GM19397 (cell line): ENCODE results near the gene LDB3.

Experiments
- ATAC-seq: cut with Tn5 transposase; IDR thresholded peaks from one replicate; pipeline ENCODE4 v1.9.1; 2021; ENCODE audit warnings: mild to moderate bottlenecking, moderate library complexity; ENCODE audit not compliant: unreplicated experiment

LDB3 gene

DNA sequence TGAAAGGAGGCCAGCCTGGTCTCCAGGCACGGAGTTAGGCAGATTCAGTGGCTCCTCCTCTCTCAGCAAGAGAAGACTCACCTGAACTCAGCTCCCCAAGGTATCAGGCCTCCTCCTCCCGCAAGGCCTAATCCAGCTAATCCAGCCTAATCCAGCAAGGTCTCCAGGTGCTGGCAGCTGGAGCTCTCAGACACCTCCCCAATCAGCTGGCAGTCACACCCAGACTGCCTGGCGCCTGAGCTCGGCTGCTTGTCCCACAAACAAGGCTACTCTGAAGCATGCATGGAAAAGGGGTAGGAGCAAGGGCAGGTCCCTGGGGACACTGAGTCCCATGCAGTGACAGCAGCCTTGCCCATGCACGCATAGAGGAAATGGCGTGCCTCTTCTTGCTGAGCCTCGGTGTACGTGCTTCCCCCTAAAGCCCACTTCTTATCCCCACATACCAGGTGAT lies 17.3 kb upstream of the LDB3 start:
- no peak for ATAC-seq

DNA sequence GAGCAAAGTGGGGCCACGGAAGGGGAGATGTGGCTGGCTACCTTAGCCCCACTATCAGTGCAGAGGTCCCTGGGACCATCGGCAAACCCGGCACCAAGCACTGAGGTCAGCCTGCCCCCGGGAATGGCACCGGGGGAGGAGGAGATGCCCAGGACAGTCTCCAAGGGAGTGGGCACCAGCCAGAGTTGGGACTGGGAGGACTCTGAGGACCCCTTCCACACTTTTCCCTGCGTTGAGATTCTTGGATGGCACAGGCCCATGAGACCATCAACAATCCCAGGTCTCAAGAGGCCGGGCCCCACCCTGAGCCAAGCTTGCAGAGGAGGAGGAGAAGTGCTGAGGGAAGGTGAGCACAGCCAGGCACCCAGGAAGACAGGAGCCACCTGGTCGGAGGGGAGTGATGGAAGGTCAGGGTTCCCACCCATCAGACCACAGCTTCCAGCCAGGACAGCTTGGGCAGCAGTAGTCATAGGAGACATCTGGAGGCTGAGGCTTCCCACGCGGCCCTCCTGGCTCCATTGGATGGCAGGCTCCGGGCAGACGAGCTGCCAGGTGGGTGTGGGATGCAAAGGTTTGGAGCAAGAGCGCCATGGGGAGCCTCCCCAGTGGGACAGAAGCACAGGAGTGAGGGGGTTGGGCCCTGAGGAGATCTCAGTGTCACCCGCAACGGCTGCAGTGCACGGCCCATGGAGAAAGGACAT lies 16.5 kb upstream of the LDB3 start:
- ATAC-seq: no peak

DNA sequence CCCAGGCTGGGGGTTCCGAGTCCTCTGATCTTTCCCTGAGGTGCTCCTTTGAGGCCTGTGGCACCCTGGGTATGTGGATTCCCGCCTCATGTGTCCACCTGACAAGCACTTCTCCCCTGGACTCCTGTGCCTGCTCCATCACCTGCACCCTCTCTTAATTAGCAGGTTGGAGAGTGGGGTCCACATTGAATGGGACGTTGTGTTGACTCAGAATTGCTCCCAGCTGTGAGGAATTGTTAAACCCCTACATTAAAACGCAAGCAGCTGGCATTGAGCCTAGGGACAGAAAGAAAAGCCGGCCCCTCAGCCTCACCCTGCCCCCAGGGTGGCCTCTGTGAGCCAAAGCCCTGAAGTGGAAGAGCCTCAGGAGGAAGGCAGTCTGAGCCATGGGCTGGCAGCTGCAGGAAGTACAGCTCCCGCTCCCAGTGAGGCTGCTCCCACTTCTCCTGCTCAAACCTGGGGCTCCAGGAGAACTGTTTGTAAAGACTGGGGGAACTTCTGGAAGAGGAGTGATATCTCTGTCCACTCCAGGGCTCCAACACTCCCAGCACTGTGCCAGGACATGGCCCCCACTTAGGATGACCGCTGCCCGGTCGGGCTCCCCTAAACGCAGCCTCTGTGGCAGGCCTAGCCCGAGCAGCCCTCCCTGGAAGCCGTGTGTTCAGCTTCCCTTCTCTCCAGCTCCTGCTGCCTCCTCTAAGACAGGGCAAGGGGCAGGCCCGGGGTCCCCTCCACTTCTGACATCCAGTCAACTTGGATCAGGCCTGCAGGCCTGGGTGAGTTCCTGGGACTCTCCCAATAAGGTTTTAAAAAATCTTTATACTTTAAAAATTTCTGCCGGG lies 15.7 kb upstream of the LDB3 start:
- ATAC-seq: no peak

DNA sequence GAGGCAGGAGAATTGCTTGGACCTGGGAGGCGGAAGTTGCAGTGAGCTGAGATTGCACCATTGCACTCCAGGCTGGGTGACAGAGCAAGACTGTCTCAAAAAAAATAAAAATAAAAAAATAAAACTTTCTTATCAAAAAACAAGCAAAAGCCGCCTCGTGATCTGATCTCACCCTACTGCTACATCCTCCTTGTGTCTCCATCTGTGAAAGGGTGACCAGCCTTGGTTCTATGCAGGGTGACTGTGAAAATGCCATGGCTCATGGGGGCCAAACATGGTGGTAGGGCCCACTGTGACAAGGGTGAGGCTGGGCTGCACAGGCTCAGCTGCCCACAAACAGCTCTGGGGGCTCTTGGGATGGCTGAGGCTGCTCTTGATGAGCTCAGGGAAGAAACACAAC lies 14.9 kb upstream of the LDB3 start:
- no peak for ATAC-seq

DNA sequence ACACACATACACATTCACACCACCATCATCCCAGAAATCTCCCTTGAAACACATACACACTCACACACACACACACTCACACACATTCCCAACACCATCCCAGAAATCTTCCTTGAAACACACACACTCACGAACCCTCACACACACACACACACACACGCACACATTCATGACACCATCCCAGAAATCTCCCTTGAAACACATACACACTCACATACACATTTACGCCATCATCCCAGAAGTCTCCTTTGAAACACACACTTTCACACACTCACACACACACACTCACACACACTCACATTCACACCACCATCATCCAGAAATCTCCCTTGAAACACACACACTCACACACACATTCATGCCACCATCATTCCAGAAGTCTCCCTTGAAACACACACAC lies 14.3 kb upstream of the LDB3 start:
- no peak for ATAC-seq

DNA sequence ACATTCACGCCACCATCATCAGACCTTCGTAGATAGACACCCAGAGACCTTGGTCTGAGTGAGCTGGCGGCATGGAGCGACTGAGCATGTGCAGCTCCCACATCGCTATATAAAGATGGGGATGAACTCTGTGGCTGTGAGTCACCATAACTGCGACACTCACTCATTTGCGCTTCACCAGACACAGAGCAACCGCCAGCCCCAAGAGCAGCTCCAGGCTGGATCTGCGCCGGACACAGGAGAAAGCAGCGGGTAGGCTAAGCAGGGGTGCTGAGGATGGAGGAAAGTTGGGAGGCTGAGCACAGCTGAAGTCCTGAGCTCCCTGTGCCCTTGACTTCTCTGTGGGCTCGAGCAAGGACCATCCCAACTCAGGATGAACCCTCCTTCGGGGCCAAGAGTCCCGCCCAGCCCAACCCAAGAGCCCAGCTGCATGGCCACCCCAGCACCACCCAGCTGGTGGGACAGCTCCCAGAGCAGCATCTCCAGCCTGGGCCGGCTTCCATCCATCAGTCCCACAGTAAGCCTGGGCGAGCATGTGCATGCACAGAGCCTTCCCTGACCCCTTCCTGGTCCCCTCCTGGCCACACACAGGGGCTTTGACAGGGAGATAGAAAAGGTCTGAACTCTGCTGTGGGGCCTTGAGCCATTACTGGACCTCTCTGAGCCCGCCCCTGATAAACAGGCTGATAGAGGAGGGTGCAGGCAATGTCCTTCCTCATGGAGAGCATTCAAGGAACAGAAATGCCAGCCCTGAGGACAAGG lies 13.7 kb upstream of the LDB3 start, which contains the start of gene OPN4:
OPN4 (plus strand) TSS at position 137 of the 762 bp plus-strand sequence; CDS start at position 374, 237 bp downstream.
- ATAC-seq: no peak

DNA sequence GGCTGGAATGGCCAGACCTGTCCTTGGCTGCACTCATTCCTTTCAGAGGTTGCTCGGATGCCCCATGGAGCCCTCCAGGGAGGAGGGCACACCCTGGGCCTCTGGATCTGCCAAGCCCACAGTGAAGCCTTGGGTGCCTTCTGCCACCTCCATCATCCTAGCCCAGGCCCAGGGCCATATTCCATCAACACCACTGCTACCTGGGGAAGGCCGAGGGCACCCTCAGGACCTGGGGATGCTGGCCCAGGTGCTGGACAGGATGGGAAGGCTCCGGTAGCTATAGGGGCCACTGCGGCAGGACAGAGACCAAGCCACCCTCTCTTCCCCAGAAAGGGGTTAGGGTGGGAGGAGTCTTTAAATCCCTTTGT lies 13.2 kb upstream of the LDB3 start:
- no peak for ATAC-seq

DNA sequence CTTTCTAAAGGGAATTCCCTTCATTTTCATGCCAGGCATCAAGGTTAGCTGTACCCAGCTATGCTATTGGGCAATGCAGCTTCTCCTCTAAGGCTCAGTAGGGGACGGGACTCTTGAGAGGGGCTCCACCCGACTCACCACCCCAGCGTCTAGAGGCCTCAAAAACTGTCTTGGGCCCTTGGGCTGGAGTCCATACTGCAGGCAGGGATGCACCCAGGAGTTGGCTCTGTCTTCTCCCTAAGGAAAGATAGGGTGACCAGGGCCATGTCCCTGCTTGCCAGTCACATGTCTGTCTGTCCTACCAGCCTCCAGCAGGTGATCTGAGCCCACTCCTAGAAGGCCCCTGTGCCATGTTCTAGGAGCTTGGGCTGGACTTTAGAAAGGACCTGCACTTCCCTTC lies 12.7 kb upstream of the LDB3 start:
- no peak for ATAC-seq

DNA sequence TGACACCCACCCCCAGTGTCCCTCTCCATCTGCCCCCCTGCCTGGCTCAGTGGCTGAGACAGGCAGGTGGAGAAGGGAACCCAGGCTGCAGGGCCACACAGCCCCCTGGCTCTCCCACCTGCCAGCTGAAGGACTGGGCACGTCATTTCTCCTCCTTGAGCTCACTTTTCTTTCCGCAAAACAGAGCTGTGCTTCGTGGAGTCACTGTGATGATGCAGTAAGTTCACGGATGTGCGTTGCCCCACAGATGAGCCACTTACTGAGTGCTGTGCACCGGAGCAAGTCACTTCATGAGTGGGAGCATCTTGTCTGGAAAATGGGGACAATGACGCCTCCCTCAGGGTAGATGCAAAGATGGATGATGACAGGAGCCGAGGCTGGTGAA lies 11.3 kb upstream of the LDB3 start:
- ATAC-seq: no peak

DNA sequence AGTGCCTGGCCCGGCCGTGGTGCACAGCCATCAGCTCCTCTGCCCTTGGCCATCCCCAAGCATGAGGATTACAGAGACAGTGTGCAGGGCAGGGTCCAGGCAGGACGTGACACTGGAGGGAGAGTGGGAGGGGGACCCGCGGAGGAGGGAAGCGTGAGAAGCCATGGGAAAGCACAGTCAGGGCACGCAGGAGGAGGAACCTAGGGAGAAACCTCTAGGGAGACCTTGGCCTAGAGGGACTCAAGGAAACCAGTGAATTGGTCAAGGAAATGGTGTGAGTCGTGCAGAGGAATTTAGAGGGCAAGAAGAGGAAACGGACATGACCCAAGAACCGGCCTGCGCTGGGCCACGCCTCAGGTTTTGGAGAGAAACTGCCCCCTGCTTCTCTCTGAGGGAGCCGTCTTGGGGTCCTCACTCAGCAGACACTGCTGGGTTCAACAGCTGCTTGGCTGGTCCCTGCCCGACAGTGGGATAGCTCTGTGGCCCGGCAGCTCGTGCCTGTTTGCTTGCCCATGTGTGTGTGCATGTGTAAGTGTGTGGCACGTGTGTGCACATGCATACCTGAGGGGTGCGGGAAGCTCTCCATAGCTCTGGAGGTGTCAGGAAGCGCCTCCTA lies 10.8 kb upstream of the LDB3 start:
- ATAC-seq: no peak

DNA sequence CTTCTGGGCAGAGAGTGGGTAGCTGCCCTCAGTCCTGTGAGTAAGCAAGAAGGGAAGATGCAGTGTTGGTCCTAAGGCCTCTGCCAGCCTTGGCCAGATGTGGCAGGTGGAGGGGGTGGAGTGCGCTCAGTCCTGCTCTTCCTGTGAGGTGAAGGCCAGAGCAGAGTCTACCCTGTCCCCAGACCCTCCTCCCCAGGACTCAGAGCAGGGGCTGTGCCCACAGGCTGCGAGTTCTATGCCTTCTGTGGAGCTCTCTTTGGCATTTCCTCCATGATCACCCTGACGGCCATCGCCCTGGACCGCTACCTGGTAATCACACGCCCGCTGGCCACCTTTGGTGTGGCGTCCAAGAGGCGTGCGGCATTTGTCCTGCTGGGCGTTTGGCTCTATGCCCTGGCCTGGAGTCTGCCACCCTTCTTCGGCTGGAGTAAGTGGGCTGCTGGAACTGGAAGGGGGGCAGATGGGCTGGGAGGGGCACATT lies 10.0 kb upstream of the LDB3 start:
- no peak for ATAC-seq

DNA sequence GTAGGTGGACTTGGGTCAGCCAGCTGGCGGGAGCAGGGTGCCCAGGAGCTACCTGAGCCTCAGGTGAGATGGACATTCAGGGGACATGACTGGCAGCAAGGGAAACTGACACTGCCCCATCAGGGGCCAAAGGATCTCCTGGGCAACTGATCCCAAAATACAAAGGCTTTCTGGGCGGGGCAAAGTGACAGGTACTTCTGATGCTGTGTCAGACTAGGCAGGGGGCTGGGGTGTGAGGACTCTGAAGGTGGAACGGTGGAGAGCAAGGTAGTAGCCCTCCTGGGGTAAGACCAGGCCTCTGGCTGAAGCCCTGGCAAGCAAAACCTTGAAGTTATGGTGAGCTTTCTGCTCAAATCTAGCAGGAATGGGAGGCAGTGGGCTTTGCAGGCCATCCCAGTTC lies 9.6 kb upstream of the LDB3 start:
- no peak for ATAC-seq

DNA sequence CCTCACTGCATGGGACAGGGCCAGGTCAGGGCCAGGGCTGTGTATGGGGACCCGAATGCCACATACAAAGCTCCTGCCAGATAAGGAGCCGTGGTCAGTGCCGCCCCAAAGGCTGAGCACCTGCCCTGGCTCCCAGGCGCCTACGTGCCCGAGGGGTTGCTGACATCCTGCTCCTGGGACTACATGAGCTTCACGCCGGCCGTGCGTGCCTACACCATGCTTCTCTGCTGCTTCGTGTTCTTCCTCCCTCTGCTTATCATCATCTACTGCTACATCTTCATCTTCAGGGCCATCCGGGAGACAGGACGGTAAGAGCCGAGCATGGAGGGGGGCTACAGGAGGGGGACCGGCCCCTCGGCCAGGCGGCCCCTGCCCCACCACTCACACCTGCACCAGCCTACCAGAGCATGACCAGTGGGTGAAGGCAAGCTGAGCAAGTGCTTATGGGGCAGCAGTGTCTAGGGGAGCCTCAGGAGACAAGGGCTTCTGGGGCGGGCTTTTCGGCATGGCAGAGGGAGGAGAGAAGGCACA lies 9.1 kb upstream of the LDB3 start:
- ATAC-seq: no peak

DNA sequence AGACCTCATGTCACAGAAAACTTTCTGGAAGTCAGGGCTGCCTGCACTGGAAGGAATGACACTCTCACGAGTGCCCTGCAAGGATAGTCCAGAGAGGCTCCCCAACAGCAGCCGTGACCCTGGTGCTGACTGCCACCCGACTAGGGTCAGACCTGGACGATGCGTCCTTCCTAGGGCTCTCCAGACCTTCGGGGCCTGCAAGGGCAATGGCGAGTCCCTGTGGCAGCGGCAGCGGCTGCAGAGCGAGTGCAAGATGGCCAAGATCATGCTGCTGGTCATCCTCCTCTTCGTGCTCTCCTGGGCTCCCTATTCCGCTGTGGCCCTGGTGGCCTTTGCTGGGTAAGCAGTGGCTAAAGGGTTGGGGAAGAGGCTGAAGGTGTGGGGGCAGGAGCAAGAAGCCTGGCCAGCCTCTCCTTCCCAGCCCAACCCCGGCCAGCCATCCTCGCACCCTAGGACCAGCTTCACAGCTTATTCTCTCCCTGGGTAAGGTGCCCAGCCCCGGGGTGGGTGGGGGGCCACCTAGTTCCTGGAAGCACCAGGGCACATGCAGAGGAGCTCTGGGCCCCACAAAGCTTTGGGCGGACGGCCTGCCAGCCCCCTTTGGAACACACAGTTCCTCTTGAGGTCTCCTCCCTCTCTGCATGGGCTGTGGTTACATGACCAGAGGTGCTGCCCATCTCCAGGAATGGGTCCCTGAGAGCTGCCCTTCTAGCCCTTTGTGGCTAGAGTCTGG lies 8.4 kb upstream of the LDB3 start:
- ATAC-seq: no peak

DNA sequence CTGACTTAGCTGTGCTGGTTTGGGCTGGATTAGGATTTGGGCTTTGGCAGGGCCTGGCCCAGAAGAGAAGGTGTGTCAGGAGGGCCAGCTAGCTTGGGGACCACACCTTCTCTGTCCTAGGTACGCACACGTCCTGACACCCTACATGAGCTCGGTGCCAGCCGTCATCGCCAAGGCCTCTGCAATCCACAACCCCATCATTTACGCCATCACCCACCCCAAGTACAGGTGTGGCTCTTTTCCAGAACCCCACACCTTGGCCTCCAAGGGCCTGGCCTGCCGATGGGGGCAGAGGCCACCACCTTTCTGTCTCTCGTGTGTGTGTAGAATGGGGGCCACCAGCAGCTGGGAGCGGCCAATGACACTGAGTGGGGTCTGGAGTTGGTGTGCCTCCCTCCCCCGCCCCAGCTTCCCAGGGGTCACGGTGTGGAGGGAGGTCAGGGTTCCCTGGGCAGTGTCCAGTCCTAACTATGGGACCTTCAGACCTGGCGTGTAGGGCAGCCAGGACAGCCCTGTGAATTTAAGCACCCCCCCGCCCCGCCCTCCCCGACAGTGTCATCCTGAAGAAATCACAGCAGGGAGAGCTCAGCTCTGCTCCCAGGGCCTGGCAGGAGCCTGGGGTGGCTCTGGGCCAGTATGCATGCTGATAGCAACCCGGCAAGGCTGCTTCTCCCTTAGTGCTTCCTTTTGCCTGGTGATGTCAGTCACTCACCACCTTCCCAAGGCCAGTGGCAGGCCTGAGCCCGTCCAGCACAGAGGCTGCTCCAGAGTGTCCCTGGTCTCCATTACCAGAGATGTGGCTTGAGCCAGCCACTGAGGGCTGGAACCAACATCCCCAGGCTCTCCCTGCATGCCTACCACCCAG lies 6.9 kb upstream of the LDB3 start:
- ATAC-seq: no peak

DNA sequence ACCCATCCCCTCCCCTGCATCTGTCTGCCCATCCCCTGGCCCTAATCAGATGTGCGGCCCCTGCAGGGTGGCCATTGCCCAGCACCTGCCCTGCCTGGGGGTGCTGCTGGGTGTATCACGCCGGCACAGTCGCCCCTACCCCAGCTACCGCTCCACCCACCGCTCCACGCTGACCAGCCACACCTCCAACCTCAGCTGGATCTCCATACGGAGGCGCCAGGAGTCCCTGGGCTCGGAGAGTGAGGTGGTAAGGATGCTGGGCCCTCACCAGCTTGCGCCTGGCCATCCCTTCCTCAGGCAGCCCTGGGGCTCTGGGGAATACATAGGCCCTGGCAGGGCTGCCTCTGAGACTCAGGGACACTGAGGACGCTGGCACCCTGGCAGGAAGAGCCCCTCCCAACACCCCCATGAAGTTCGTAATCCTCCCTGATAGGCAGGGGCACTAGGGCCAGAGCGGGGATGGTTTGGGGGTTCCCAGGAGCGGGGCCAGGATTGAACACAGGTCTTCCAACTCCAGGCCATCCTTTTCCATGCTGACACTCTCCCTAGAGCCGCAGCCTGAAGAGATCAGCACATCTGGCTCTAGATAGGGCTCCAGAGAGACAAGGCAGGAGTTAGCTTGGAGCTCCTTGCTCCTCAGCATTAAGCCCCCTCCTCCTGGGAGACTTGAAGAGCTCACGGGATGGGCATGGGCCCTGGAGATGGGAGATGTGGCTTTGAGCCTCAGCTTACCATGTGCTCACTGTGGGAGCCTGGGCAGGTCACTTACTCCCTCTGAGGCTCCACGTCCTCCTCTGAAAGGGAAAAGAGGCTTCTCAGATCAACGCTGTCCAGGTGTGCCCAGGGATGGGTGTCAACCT lies 5.9 kb upstream of the LDB3 start:
- ATAC-seq: no peak

DNA sequence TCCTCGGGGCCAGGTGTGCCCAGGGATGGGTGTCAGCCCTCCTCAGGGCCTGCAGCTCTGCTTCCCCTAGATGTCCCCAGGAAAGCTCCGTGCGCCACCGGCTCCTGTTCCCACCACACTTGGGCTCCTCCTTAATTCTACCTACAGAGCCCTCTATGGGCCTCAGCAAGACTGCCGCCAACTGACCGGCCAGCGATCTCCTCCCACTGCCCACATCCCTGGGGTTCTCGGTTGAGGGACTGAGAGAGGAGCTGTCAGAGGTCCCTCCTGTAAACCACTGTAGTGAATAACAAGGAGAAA lies 5.3 kb upstream of the LDB3 start:
- ATAC-seq: no peak

DNA sequence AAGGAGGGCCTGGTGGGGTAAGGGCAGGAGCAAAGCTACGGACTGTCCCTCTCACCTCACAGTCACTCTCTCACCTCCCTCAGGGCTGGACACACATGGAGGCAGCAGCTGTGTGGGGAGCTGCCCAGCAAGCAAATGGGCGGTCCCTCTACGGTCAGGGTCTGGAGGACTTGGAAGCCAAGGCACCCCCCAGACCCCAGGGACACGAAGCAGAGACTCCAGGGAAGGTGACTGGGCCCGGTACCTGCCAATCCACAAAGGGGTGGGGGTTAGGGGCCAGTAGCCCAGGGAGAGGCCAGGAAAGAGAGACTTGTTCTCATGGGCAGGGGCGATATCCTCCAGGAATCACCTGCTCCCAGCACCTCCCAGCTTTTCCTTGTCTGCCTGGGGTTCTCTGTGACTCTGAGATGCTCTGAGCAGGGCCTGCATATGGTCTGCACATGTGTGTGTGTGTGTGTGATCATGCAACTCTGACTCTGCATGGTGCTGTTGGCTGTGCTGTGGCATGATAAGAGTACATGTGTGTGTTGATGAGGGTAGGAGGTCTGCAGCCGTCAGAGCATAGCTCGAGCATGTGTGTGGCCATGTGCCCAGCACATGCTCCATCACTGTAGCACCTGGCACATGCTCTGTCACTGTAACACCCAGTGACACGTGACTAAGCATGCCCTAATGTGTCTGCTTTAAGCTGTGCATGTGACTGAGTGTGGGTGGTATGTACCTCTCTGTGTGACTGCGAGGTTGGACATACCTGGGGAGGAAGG lies 4.6 kb upstream of the LDB3 start:
- no peak for ATAC-seq
